Measurements from ENCODE around the gene NCOA3. TPM values are rescaled to one million over a fixed set of nuclear protein-coding genes. Genes with fewer than 3 reads are reported as not detected.

NCOA3 gene
- total and polyA plus RNA-seq, 10 of the 15 experiments (the other 5 are each of a cell fraction or from before 2014, with no cell fraction given), result 16.9 to 96.2 (median 73.6) TPM

- Histone ChIP-seq H3K4me3 (no peak overlapping the region), H3K9ac (ENCODE audit: control insufficient read depth, insufficient read depth, low read length) (no peak overlapping the region), H2AFZ (ENCODE audit: control insufficient read depth, low read depth, low read length) (no peak overlapping the region), H3K27ac (ENCODE audit: control insufficient read depth, insufficient read depth) (no peak overlapping the region), H3K4me1 (ENCODE audit: control insufficient read depth, insufficient read depth, low read length) (no peaks in the 10 kb centered on the region), H3K27me3 (replicated peaks in 1 of 2; ENCODE audit: control insufficient read depth in 2 of 2, insufficient read depth in 2 of 2, low read length in 1 of 2) (no peaks in the 10 kb centered on the region), H3K79me2 (ENCODE audit: control insufficient read depth, insufficient read depth, low read length) (no peaks in the 10 kb centered on the region), H4K20me1 (ENCODE audit: control insufficient read depth, insufficient read depth) (no peaks in the 10 kb centered on the region), H3K4me2 (ENCODE audit: control insufficient read depth, insufficient read depth) (no peak overlapping the region), H3K36me3 (ENCODE audit: control insufficient read depth in 2 of 2, insufficient read depth in 2 of 2, low read length in 1 of 2) (peaks cover 14 to 60% of the 10 kb centered on the region in 2 experiments), H3K9me3 (replicated peaks; ENCODE audit: control insufficient read depth, insufficient read depth, low read length) (no peaks in the 10 kb centered on the region)
- POLR2A ChIA-PET, result interaction anchor here (0.5 to 0.7 kb wide), 2 partner anchors 223 to 508 kb away, joined by 4 to 8 read pairs; no protein-coding TSS in a partner anchor
- RAD21 ChIA-PET (ENCODE audit: unreplicated experiment), result no interaction called here
- FAIRE-seq (no peak), DNase-seq (ENCODE audit: low read depth, low spot score) (no peak), ATAC-seq (no peak)
- WGBS (ENCODE audit: insufficient coverage, insufficient replicate concordance, low lambda C conversion rate, missing lambda C conversion rate), result 94% methylated on average over 2 of the region's 2 CpGs
- TF ChIP-seq CTCF (IDR thresholded peaks at IDR 0.05 in 2 of 3, conservative IDR thresholded peaks at IDR 0.05 in 1 of 3; ENCODE audit: control insufficient read depth in 2 of 3, extremely low read depth in 1 of 3, insufficient read depth in 1 of 3, low read depth in 3 of 3, low read length in 3 of 3), result no peak
- no peak for TF ChIP-seq SREBF2 (IDR thresholded peaks at IDR 0.05; ENCODE audit: low read length)
- no peak for TF ChIP-seq TCF3 (IDR thresholded peaks at IDR 0.05; ENCODE audit: borderline replicate concordance, insufficient read depth, low read depth, low read length)
- TF ChIP-seq ZBTB33 (IDR thresholded peaks at IDR 0.05), result no peak
- TF ChIP-seq SP1 (IDR thresholded peaks at IDR 0.05; ENCODE audit: low read depth, low read length), result no peak
- no peak for TF ChIP-seq IRF4 (IDR thresholded peaks at IDR 0.05; ENCODE audit: low read depth, low read length)
- TF ChIP-seq CUX1 (IDR thresholded peaks at IDR 0.05; ENCODE audit: insufficient replicate concordance, low read depth, low read length), result no peak
- TF ChIP-seq ATF7 (IDR thresholded peaks at IDR 0.05; ENCODE audit: low read depth), result no peak
- TF ChIP-seq CBX5 (IDR thresholded peaks at IDR 0.05; ENCODE audit: low read depth), result no peak
- TF ChIP-seq DPF2 (IDR thresholded peaks at IDR 0.05), result no peak
- TF ChIP-seq RELB (IDR thresholded peaks at IDR 0.05; ENCODE audit: low read depth), result no peak
- no peak for TF ChIP-seq SMAD1 (IDR thresholded peaks at IDR 0.05; ENCODE audit: low read depth, partially characterized antibody)
- no peak for TF ChIP-seq EZH2 (IDR thresholded peaks at IDR 0.05; ENCODE audit: borderline replicate concordance, control insufficient read depth, low read depth, low read length)
- TF ChIP-seq MYB (IDR thresholded peaks at IDR 0.05; ENCODE audit: borderline replicate concordance, low read depth, low read length), result no peak
- no TSS peak for BruUV-seq (replicated peaks)
- intact Hi-C loops (cut with micrococcal nuclease; ENCODE audit: unreplicated experiment) (no loop called here), in situ Hi-C loops (cut with MboI) (no loop called here)
- SMC1A ChIA-PET (ENCODE audit: uncharacterized antibody, unreplicated experiment), result no interaction called here
- CTCF ChIA-PET, result interaction anchor here (0.7 kb wide), 1 partner anchor 9 kb away, joined by 3 read pairs; no protein-coding TSS in a partner anchor
These were observed 152.2 kb downstream of the NCOA3 start for GRCh38 chr20:47653869-47654268.

All from GM12878 (cell line).